Kidney (tissue), 14 donors: ENCODE measurements around the gene CLIC2. TPM values are rescaled to one million over a fixed set of nuclear protein-coding genes. Genes with fewer than 3 reads are reported as not detected.
"Not testable (repeated sequence)": the region's sequence is repeated elsewhere in the genome, so short reads cannot be mapped to it uniquely, and the experiment has no call there.

ENCODE experiments used
- DNase-seq, 5 donors: peaks; one replicate each; pipeline ENCODE4 v3.0.0-alpha.2; 2013 to 2020
- FAIRE-seq: peaks from 2 replicates; lab custom pipeline; 2012; peaks lifted over from hg19 to GRCh38; lab: Jason Lieb, UNC
- H3K27ac ChIP-seq, 2 donors: one replicate each; pipeline ENCODE4 v1.7.0; 2013; ENCODE audit warnings: low read depth in 2 of 2, low read length in 2 of 2, inconsistent platforms in 1 of 2
- H3K27me3 ChIP-seq: one replicate; pipeline ENCODE4 v1.7.1; 2013; ENCODE audit warnings: low read length, inconsistent platforms; ENCODE audit not compliant: control insufficient read depth, insufficient read depth
- H3K36me3 ChIP-seq, 3 donors: one replicate each; pipeline versions ENCODE4 v1.7.0 to v1.7.1; 2013; ENCODE audit warnings: low read length in 3 of 3, control low read depth in 1 of 3, inconsistent platforms in 1 of 3; ENCODE audit not compliant: insufficient read depth in 3 of 3, control insufficient read depth in 2 of 3
- H3K4me1 ChIP-seq, 3 donors: one replicate each; pipeline versions ENCODE4 v1.7.0 to v1.7.1; 2013; ENCODE audit warnings: low read length in 3 of 3, inconsistent platforms in 1 of 3, low read depth in 1 of 3; ENCODE audit not compliant: control insufficient read depth in 2 of 3, insufficient read depth in 2 of 3
- H3K4me3 ChIP-seq, 3 donors: one replicate each; pipeline versions ENCODE4 v1.7.0 to v1.8.1; 2013; ENCODE audit warnings: low read length in 3 of 3, control low read depth in 1 of 3, inconsistent platforms in 1 of 3
- H3K9ac ChIP-seq, 3 donors: one replicate each; pipeline versions ENCODE4 v1.7.0 to v1.7.1; 2013; ENCODE audit warnings: low read length in 3 of 3, control low read depth in 1 of 3, inconsistent platforms in 1 of 3
- H3K9me3 ChIP-seq, 3 donors: one replicate each; pipeline versions ENCODE4 v1.7.0 to v1.7.1; 2013; ENCODE audit warnings: low read length in 3 of 3, control low read depth in 1 of 3, inconsistent platforms in 1 of 3; ENCODE audit not compliant: control insufficient read depth in 2 of 3, insufficient read depth in 1 of 3
- intact Hi-C: fragments of 100-400 bp; cut with DNase I; formaldehyde crosslinking; loops from one replicate; pipeline ENCODE4 v1.11.1; 2022
- polyA plus RNA-seq: library from polyadenylated mRNA; stranded (reverse); fragments of 350-450 nt; fragmentation: Illumina TruSeq; extraction: RNeasy Lipid Tissue Mini Kit (QIAGEN cat#74804); gene quantifications from one replicate; pipeline ENCODE4 v1.2.3, GENCODE V29; 2014; ENCODE audit warnings: low read depth, low replicate concordance; ENCODE audit not compliant: insufficient read depth
- total RNA-seq: library from RNA; stranded (reverse); fragmentation: NEBNext Ultra II Directional; extraction: Animal tissue kit (Norgen Biotek cat#: 25700); gene quantifications from one replicate; pipeline ENCODE4 v1.2.1, GENCODE V29; 2021
- TF ChIP-seq, protein P1 (sequence below): IDR thresholded peaks from 3 replicates; pipeline ENCODE4 v1.5.1; 2012; ENCODE audit warnings: mild to moderate bottlenecking, moderate library complexity, borderline replicate concordance; ENCODE audit not compliant: insufficient read depth; ENCODE audit errors: extremely low read depth
- donor health status: control.
- donor health status: control.
- donor health status: control.
- donor health status: control.
- donor health status: control.
- donor health status: DM: yes; HTN: yes; CAD: no.
- donor health status: Normal renal cell carcinoma (clear cell type).

CLIC2 gene
- total and polyA plus RNA-seq, 2 donors from 2014 or later: 7.3 to 22.8 TPM

DNA sequence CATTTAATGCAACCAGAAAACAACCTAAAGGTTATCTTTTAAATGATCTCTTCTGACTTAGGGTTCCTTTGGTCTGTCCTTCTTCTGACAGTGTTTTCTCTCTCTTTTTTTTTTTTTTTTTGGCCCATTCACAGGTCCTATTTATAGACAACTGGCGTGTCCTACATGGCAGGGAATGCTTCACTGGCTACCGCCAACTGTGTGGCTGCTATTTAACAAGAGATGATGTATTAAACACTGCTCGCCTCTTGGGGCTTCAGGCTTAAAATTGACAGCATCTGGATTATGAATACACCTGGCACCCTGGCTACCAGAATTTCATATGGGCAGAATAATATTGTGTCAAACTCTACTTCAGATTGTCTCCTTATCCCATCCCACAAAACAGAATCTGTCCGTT, 15.0 kb upstream of the CLIC2 start:
- FAIRE-seq, intact Hi-C loops, H3K27ac ChIP-seq: not testable (repeated sequence)

DNA sequence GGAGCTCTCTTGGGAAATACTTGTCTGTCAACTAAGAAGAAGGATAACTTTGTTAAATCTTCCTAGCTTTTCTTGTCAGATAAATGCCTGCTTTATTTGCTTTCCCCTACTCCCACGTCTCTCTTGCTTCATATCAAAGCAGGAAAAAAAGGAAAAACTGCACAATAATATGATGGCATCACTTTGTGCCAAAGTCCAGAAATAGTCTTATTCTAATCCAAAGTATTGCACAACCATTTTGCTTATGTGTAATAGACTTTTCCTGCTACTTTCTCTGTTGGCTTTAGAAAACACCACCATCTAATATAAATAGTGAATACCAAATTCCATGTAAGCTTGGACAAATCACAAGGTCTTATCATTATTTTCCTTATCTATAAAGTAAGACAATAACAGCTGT, 11.3 kb upstream of the CLIC2 start:
- H3K4me3 ChIP-seq, H3K4me1 ChIP-seq, H3K27me3 ChIP-seq, DNase-seq, H3K9me3 ChIP-seq, H3K9ac ChIP-seq, intact Hi-C loops, H3K27ac ChIP-seq, H3K36me3 ChIP-seq: not testable (repeated sequence)
- peak; percentile 67 for FAIRE-seq

More for the DNA sequence above, 15.0 kb upstream of the CLIC2 start:
- not testable (repeated sequence) for DNase-seq, H3K36me3 ChIP-seq, H3K9ac ChIP-seq, H3K4me1 ChIP-seq, H3K4me3 ChIP-seq, H3K27me3 ChIP-seq, H3K9me3 ChIP-seq

DNA sequence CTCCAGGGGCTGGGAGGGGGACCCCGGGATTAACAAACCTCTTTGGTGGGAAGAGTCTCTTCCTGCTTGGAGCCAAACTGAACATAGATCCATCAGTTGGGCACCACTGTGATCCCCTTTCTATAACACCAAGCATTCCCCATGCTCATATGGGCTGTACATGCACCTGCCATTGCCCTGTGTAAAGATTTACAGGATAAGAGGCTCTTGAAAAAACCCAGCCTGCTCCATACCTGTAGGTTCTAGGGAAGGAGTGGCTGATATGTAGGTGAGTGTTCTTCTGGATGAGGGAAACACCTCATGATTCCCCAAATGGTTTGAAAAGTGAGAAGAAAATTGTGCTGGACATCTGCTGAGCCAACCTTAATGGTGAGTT, 911 bp upstream of the CLIC2 start:
- not testable (repeated sequence) for H3K27ac ChIP-seq

DNA sequence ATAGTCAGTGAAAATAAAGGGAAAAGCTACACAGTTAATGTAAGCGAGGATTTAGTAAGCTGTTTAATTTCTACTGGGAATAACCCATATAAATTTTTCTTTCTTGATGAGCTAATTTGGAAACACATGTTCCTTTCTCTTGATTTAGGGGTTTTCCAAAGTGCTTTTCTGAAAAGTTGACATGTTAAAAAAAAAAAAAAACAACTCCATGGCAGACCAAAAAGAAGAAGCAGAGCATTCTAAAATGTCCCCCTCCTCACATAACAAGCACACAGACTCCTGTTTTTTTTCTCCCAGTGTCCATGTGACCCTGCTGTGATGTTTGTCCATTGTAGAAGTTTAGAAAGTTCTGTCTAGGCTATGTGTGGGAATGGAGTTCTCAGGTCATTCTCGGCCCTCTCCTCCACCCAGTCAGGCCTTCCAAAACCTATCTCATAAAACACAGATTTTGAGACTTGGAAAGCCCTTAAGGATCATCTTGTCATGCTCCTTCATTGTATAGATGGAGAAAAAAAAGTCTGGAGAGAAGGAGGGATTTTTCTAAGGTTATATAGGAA, 792 bp downstream of the CLIC2 start:
- FAIRE-seq: no peak
- no peaks in the 10 kb centered on the region for H3K4me1 ChIP-seq
- intact Hi-C loops: no loop called here
- no peaks in the 10 kb centered on the region for H3K27me3 ChIP-seq
- TF ChIP-seq, protein P1, sequence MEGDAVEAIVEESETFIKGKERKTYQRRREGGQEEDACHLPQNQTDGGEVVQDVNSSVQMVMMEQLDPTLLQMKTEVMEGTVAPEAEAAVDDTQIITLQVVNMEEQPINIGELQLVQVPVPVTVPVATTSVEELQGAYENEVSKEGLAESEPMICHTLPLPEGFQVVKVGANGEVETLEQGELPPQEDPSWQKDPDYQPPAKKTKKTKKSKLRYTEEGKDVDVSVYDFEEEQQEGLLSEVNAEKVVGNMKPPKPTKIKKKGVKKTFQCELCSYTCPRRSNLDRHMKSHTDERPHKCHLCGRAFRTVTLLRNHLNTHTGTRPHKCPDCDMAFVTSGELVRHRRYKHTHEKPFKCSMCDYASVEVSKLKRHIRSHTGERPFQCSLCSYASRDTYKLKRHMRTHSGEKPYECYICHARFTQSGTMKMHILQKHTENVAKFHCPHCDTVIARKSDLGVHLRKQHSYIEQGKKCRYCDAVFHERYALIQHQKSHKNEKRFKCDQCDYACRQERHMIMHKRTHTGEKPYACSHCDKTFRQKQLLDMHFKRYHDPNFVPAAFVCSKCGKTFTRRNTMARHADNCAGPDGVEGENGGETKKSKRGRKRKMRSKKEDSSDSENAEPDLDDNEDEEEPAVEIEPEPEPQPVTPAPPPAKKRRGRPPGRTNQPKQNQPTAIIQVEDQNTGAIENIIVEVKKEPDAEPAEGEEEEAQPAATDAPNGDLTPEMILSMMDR: no peak
- peak overlapping the region in 1 of 3 donors; percentile 28 for H3K4me3 ChIP-seq
- H3K9me3 ChIP-seq: no peaks in the 10 kb centered on the region
- peak overlapping the region in 1 of 2 donors; percentile 11 for H3K27ac ChIP-seq
- H3K9ac ChIP-seq: no peak overlapping the region
- DNase-seq: peak in 1 of 5 donors; percentile 4
- H3K36me3 ChIP-seq: no peaks in the 10 kb centered on the region

More for the DNA sequence above, 911 bp upstream of the CLIC2 start:
- intact Hi-C loops, H3K9me3 ChIP-seq, H3K27me3 ChIP-seq, FAIRE-seq, DNase-seq, H3K9ac ChIP-seq, H3K36me3 ChIP-seq, H3K4me3 ChIP-seq, H3K4me1 ChIP-seq: not testable (repeated sequence)

DNA sequence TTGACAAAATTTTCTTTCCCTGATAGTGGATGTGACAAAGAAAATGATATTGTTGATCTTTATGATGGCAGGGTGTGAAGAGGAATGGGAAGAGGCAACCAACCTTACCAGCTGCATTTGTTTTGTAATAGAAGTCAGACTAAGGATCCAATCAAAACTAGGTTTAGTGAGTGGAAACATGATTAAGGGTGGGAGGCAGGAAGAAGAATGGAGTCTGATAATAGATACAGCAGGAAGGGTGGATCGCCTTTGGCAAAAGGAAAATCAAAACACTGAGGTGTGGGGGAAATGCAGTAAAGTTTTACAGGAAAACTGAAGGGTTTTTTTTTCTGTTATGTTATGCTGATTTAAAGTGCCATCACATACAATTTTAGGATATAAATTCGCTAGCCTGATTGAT, 3.4 kb downstream of the CLIC2 start:
- intact Hi-C loops: no loop called here
- Histone ChIP-seq H3K27ac (no peak overlapping the region), H3K9me3 (no peaks in the 10 kb centered on the region), H3K4me3 (no peak overlapping the region), H3K4me1 (no peaks in the 10 kb centered on the region), H3K9ac (no peak overlapping the region), H3K27me3 (no peaks in the 10 kb centered on the region), H3K36me3 (no peaks in the 10 kb centered on the region)
- no peak for FAIRE-seq
- TF ChIP-seq, protein P1: no peak
- DNase-seq: no peak
